ENCODE results near the gene PIMREG. TPM values are rescaled to one million over a fixed set of nuclear protein-coding genes. Genes with fewer than 3 reads are reported as not detected.

Gene PIMREG
- 3.1 and 10.8 TPM in 2 replicates for total RNA-seq

DNA sequence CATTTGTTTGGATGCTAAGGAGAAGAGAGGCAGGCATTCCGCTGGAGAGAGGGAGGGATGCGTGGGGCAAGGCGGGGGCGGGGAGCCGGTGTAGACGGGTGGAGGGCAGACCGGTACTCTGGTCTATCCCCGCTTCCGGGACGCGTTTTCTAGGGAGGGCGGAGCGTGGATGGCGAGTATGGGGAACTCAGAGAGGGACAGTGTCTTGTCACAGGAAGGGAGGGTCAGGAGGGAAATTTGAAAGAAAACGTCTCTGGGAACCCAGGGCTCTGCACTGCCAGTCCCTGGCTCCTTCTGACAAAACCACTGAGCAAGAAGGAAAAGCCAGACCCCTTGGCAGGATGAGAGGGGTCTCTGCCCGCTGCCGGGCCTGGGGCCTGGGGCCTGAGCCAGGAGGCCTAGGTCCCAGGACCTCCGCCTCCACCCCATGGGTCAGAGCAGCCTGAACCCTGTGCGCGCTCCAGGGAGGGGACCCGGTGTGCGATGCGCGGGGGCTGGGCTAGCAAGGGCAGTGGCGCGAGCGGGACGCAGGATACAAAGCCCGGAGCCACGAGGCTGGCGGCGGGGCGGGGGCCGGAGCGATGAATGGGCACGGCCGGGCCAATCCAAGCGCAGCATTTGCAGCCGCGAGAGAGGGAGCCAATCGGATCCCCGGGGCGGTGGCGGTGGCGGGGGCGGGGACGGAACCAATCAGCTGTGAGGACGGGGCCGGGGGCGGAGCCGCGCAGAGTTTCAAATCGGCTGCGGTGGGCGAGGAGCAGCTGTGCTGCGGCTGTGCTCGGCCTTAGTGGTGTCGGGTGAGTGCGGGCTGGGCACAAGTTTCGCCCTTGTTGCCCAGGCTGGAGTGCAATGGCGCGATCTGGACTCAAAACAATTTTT is at the start of gene PIMREG:
TSS of gene PIMREG (plus strand) at position 764 of the 879 bp plus-strand sequence. CDS start 656 bp downstream, outside the sequence.

DNA sequence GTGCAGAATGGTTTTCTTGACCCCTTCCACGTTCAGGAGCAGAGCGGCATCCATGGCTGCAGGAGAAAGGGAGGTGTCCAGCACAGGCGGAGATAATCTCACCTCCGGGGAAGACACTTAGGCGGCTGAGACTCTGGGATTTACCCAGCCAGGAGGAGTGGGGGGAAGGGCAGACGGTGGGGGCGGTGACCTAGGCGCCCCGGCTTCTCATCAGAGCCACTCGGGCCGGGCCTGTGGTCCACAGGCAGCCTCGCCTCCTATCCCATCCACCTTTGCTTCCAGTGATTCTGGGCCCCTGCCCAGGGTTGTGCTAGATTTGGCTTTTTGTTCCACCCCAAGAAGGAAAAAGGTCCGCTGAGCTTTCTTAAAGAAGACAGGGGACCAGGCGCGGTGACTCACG is 9.2 kb upstream of the PIMREG start, which contains the start of gene AIPL1:
TSS of gene AIPL1 (minus strand) at position 71 of the 400 bp plus-strand sequence. CDS start at position 54, 17 bp downstream.

Other genes with a start within 250 kb of the PIMREG start
- not detected in 2 replicates for gene AIPL1, start 9.3 kb upstream of the PIMREG start, total RNA-seq
- gene PITPNM3, start 112.1 kb downstream of the PIMREG start, total RNA-seq, result 1.7 and 2.0 TPM in 2 replicates
- gene KIAA0753, start 196.3 kb downstream of the PIMREG start, total RNA-seq, result 12.9 and 17.7 TPM in 2 replicates
- gene TXNDC17, start 196.6 kb downstream of the PIMREG start, total RNA-seq, result 53.0 and 124 TPM in 2 replicates
- 6.3 and 6.8 TPM in 2 replicates for gene MED31, start 207.2 kb downstream of the PIMREG start, total RNA-seq
- gene C17orf100, start 207.3 kb downstream of the PIMREG start, total RNA-seq, result 0.43 and 2.0 TPM in 2 replicates

Data from placental epithelial cell (primary cell).